Activated naive CD8-positive, alpha-beta T cell (primary cell): ENCODE results near the gene WASHC1.
"Not testable (repeated sequence)": the region's sequence is repeated elsewhere in the genome, so short reads cannot be mapped to it uniquely, and the experiment has no call there.

ENCODE experiments used
- H3K27ac Mint-ChIP-seq: one replicate; pipeline ENCODE4 v1.8.0; 2021; ENCODE audit warnings: mixed read lengths
- H3K27me3 Mint-ChIP-seq: one replicate; pipeline ENCODE4 v1.8.0; 2021; ENCODE audit warnings: mixed read lengths
- H3K36me3 Mint-ChIP-seq: one replicate; pipeline ENCODE4 v1.8.0; 2021; ENCODE audit warnings: mixed read lengths
- H3K4me1 Mint-ChIP-seq: one replicate; pipeline ENCODE4 v1.8.0; 2021; ENCODE audit warnings: low read depth, mixed read lengths
- H3K4me3 Mint-ChIP-seq: one replicate; pipeline ENCODE4 v1.8.0; 2021; ENCODE audit warnings: mild to moderate bottlenecking, mixed read lengths
- H3K9me3 Mint-ChIP-seq: one replicate; pipeline ENCODE4 v1.8.0; 2021; ENCODE audit warnings: low read depth, mixed read lengths

WASHC1 gene, protein sequence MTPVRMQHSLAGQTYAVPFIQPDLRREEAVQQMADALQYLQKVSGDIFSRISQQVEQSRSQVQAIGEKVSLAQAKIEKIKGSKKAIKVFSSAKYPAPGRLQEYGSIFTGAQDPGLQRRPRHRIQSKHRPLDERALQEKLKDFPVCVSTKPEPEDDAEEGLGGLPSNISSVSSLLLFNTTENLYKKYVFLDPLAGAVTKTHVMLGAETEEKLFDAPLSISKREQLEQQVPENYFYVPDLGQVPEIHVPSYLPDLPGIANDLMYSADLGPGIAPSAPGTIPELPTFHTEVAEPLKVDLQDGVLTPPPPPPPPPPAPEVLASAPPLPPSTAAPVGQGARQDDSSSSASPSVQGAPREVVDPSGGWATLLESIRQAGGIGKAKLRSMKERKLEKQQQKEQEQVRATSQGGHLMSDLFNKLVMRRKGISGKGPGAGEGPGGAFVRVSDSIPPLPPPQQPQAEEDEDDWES

DNA sequence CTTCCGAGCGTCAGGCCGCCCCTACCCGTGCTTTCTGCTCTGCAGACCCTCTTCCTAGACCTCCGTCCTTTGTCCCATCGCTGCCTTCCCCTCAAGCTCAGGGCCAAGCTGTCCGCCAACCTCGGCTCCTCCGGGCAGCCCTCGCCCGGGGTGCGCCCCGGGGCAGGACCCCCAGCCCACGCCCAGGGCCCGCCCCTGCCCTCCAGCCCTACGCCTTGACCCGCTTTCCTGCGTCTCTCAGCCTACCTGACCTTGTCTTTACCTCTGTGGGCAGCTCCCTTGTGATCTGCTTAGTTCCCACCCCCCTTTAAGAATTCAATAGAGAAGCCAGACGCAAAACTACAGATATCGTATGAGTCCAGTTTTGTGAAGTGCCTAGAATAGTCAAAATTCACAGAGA is at the start of gene WASHC1:
Gene WASHC1, minus strand, starts transcription at position 101 of the 400 bp plus-strand sequence. CDS start 4,457 bp downstream, outside the sequence.
- not testable (repeated sequence) for H3K4me1 Mint-ChIP-seq

DNA sequence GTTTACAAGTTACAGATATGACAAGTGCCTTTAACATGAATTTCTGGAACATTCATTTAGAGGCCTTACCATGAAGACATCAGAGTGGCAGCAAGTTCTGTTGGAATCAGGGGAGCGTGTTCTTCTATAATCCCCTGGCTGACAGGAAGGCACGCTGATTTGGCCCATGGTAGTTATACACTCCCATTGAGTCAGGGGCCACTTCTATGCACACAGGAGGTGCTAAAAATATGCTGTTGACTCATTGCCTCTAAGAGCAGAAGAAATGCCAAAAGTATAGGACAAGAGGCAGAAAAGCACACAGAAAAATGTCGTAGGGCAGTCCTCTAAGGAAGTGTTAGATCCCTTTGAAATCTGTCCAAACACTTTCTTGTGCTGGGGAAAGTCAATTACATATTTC is 49.1 kb upstream of the WASHC1 start:
- H3K27ac Mint-ChIP-seq, H3K27me3 Mint-ChIP-seq, H3K9me3 Mint-ChIP-seq, H3K4me3 Mint-ChIP-seq, H3K4me1 Mint-ChIP-seq, H3K36me3 Mint-ChIP-seq: not testable (repeated sequence)

More for the DNA sequence above, at the start of gene WASHC1:
- not testable (repeated sequence) for H3K4me3 Mint-ChIP-seq, H3K9me3 Mint-ChIP-seq, H3K27me3 Mint-ChIP-seq, H3K27ac Mint-ChIP-seq, H3K36me3 Mint-ChIP-seq

DNA sequence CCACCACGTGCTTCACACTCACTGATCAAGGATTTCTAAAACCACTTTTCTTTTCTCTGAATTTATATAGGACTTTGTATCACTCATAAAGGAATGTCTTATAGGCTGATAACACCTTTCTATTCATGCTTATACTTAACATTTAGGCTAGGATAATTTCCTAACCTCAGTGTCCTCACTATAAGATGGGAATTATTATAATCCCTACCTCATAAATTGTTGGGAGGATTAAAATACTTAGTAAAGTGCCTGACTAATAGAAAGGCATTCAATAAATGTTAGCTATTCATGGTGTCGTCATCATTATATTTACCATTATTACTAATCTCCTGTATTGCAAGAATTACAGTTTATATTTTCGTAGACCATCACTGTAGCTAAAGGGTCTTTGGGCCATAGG is 47.1 kb upstream of the WASHC1 start:
- not testable (repeated sequence) for H3K27me3 Mint-ChIP-seq, H3K4me1 Mint-ChIP-seq, H3K36me3 Mint-ChIP-seq, H3K9me3 Mint-ChIP-seq, H3K27ac Mint-ChIP-seq, H3K4me3 Mint-ChIP-seq

DNA sequence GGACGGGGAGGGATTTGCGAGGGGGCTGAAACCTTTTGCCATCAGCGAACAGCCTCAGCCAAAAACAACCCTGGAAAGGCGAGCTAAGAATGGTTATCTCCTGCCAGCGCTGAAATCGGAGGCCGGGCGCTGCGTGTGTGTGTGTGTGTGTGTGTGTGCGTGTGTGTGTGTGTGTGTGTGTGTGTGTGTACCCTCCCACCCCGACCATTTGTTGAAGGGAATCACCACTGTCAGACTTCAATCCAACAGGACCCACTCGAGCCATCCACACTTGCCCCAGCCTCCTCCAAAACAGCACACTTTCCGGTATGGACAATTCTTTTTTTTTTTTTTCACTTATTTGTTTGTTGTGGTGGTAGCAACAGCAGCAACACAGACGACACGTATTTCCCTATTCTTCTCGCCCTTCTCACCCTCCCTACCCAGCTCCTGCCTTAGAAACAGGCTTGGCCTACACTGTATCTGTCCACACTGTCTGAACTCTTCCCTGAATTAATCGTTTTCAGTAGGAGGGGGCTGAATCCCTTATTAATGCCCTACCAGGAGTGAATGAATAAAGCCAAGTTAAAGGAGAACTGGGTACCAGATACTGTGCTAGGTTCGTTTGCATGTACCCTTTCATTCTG is 44.8 kb upstream of the WASHC1 start:
- not testable (repeated sequence) for H3K9me3 Mint-ChIP-seq, H3K4me1 Mint-ChIP-seq, H3K36me3 Mint-ChIP-seq, H3K27ac Mint-ChIP-seq, H3K27me3 Mint-ChIP-seq
- peak overlapping the region; percentile 72 for H3K4me3 Mint-ChIP-seq

DNA sequence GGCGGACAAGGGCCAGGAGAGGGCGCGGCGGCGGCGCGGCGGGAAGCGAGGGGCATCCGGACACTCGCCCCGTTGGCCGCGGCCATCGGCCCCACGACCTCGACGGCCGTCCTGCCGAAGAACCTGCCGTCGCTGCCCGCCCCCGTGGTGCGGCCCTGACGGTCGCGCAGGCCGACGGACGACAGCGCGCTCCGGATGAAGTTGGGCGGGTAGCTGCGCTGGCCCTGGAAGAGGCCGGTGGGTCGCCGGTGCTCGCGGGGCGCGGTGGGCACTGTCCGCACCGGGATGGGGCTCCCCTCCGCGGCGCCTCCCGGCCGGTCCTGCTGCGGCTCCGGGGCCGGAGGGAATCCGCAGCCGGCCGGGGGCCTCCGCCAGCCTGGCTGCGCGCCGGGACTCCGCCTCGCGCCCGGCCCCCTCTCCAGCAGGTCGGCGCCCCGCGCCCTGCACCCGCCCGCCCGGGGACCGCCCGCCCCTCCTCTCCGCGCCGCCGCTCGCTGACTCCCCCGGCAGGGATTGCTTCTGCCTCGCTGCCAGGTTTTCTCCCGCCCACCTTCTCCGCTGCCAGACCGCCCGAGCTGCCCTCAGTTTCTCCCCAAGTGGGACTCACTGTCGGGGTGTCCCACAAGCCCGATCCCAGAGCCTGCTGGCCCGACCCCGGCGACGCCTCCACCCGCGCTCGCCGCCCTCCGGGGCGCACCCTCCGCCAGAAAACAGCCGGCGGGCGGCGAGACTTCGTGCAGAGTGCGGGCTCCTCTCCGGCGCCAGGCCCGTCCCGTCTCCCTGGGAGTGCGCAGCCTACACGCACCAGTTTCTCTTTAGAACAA is 44.0 kb upstream of the WASHC1 start:
- peak overlapping the region; percentile 65 for H3K4me3 Mint-ChIP-seq
- H3K27ac Mint-ChIP-seq, H3K4me1 Mint-ChIP-seq, H3K27me3 Mint-ChIP-seq, H3K9me3 Mint-ChIP-seq, H3K36me3 Mint-ChIP-seq: not testable (repeated sequence)

DNA sequence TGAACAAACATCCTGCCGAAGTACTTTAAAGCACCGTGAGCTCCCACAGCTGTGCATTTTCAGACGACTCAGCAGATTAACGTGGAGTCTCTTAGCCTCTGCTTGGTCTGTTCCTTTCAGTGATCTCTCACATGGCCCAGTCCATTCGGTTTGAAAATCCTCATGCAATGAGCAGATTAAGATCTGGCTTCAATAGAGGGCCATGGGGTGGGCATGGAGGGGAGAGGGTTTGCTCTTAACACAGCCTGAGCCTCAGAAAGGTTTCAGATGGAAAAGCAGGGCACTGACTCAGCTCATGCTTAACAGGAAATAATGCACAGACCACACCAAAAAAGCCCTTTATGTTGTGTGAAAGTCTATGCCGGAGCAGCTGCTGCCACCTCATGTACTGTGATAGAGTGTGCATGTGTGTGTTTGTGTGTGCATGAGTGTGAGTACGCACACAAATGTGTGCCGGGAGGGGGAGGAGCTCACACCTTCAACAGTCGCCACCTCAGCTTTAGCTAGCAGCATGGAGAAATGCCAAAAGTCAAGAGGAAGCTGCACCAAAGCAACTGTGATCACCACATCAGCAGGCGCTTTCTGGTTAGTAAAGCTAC is 33.9 kb upstream of the WASHC1 start:
- H3K4me3 Mint-ChIP-seq, H3K9me3 Mint-ChIP-seq, H3K4me1 Mint-ChIP-seq, H3K36me3 Mint-ChIP-seq, H3K27me3 Mint-ChIP-seq: not testable (repeated sequence)
- peak overlapping the region; percentile 41 for H3K27ac Mint-ChIP-seq

DNA sequence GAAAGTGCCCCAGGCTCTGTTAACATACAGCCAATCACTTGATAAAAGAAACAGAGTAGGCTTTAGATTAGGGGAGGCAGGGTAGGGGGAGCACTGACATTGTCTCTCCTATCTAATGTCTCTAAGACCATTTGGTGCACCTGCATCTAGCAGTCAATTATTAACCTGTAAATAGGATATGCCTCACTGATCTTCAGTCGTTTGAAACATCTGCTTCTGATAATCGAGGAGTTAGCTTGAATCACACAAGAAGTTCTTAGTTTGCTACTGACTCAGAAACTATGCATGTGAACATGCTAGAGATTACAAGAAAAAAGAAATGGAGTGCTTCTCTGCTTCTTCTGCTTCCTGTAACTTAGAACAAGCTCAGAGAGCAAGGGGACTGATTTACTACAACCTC is 23.4 kb upstream of the WASHC1 start:
- not testable (repeated sequence) for H3K27me3 Mint-ChIP-seq, H3K36me3 Mint-ChIP-seq, H3K27ac Mint-ChIP-seq, H3K4me3 Mint-ChIP-seq, H3K4me1 Mint-ChIP-seq, H3K9me3 Mint-ChIP-seq

DNA sequence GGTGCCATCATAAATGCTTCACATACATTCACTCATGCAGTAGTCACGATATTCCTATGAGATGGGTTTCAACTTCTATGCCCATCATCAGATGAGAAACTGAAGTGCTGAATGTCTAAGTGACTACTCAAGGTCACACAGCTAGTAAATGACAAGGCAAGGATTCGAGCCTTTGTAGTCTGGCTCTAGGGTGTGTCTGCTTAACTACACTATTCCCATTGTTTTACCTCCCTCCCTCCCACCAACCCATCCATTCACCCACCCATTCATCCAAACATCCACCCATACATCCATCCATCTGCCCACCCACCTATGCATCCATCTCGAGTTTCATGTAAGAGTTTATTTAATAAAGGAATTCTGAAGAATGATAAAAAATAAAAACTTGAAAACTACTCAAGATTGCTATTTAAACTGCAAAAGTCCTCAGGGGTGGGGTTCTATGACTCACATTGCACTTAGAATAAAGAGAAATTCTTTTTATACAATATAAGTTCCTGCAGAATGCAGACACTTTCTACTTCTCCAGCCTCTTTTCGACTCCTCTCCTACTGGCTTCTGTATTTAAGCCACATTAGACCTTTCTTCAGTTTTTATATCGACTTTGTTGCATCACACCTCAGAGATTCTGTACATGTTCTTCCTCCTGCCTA is 19.1 kb upstream of the WASHC1 start:
- H3K9me3 Mint-ChIP-seq, H3K4me3 Mint-ChIP-seq, H3K27ac Mint-ChIP-seq, H3K4me1 Mint-ChIP-seq, H3K36me3 Mint-ChIP-seq, H3K27me3 Mint-ChIP-seq: not testable (repeated sequence)

DNA sequence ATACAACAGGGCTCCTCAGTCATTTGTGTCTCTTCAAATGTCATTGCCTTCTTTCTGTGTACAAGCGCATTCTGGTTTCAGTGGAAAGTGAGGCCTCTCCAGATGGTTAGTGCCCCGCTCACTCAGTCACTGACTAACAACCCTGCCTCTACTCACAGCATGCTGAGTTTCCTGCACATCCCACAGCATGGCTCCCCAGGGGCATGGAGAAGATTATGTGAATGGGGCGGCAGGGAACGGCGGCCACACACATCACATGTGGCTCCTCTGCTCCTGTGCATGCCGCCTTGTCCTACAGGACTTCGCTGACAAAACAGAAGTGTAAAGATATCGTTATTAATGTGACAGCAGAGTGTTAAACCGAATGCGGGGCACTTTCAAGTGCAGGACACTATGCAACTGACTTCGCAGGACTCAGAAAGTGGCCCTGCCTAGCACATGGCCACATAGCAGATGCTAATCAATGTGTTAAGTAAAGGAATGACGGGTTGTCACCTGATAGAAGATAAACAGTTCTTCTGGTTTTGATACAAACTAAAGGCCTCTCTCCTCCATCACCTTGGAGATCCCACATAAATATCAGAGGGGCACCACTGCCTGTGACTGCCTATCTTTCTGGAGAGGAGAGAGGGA is 17.5 kb upstream of the WASHC1 start:
- not testable (repeated sequence) for H3K36me3 Mint-ChIP-seq, H3K27ac Mint-ChIP-seq, H3K27me3 Mint-ChIP-seq, H3K4me1 Mint-ChIP-seq, H3K4me3 Mint-ChIP-seq, H3K9me3 Mint-ChIP-seq

DNA sequence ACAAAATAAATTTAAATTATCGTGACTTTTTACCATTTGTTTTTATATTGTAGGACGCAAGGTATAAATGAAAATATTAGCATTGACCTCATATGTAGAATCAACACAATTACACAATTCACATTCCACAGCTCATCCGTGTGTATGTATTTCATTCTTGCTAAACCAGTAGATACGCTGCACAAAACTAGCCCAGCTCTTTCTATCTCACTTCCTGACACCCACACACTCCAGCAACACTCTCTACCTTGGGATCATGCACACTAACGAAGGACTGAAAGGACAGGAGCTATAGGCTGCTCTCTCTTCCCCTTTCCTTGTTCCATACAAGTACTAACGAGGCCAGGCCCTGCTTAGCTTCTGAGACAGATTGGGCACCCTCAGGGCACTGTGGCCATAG is 16.9 kb upstream of the WASHC1 start:
- H3K9me3 Mint-ChIP-seq, H3K27me3 Mint-ChIP-seq, H3K27ac Mint-ChIP-seq, H3K4me1 Mint-ChIP-seq, H3K36me3 Mint-ChIP-seq, H3K4me3 Mint-ChIP-seq: not testable (repeated sequence)

DNA sequence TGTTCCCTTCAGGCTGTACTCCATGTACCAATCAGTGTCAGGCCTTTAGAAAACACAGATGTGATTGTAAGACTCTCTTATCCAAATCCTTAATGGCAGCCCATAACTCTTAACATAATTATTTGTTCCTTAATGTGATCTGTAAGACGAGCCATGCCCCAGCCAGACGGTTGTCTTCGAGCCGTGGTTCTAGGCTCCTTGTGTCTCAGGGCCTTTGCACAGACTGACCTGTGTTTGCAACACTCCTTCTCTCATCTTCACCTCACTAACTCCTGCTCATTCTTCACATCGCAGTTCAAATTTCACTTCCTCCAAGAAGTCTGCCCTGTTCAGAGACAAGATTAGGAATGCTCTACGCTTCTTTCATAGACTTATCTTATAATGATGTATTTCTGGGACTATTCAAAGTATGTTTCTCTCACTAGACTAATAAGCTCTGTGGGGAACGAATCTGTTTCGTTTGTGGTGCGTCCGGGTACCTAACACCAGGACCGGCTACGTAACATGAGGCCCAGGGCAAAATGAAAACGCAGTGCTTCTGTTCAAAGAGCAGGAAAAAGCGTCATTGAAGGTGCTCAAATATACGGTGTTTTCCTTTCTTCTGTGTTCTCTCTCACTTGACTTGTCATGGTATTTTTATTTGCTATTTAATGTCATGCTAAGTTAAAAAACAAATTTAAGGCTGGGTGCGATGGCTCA is 16.1 kb upstream of the WASHC1 start:
- not testable (repeated sequence) for H3K27me3 Mint-ChIP-seq, H3K27ac Mint-ChIP-seq, H3K9me3 Mint-ChIP-seq, H3K4me3 Mint-ChIP-seq, H3K36me3 Mint-ChIP-seq, H3K4me1 Mint-ChIP-seq

DNA sequence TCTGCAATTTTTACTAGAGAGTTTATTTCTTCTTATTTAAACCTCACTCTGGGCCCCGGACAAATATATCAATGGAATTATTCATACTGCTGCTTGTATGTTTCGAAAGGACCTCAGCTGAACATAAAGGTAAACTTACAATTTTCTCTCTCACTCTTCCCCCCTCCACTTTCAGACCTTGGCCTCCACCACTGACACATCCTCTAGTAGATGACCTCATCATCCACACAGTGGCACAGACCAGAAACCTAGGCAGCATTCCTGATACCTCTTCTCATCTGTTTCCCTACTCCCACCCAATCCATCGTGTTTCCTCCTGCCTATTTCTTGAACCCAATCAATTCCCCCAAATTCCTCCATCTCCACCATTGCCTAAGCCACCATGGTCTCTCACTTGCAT is 15.2 kb upstream of the WASHC1 start:
- H3K36me3 Mint-ChIP-seq, H3K9me3 Mint-ChIP-seq, H3K27me3 Mint-ChIP-seq, H3K27ac Mint-ChIP-seq, H3K4me3 Mint-ChIP-seq, H3K4me1 Mint-ChIP-seq: not testable (repeated sequence)

DNA sequence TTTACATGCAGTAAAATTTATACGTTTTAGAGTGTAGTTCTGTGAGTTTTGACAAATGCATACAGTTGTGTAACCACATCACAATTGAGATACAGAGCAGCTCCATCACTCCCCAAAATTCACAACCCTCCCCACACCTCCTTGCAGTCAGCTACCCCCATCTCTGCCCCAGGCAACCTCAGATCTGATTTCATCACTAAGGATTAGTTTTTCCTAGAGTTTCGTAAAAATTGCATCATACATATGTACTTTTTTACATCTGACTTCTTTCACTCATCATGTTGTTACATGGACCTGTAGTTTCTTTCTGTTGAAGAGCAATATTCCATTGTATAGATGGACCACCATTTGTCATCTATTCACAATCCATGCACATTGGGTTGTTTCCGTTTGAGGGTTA is 14.4 kb upstream of the WASHC1 start:
- not testable (repeated sequence) for H3K4me3 Mint-ChIP-seq, H3K27ac Mint-ChIP-seq, H3K9me3 Mint-ChIP-seq, H3K36me3 Mint-ChIP-seq, H3K27me3 Mint-ChIP-seq, H3K4me1 Mint-ChIP-seq

DNA sequence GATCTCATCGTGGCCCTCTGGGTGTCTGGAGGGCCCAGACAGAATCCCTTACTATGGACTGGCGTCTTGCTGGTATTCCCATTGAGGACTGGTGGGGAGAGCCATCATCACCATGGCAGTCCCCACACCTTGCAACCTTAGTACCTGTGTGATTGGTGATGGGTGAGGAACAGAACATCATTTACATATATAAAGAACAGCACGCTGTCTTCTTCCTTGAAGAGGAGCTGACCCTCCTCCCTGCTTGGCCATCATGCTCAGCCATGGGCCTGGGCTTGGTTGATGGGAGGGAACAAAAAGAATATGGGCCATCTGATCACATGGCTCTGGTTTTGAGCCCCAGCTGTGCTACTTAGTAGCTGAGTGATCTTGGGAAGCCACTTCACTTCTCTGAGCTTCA is 13.9 kb upstream of the WASHC1 start:
- H3K4me3 Mint-ChIP-seq, H3K4me1 Mint-ChIP-seq, H3K27me3 Mint-ChIP-seq: not testable (repeated sequence)

More for the DNA sequence above, 13.9 kb upstream of the WASHC1 start:
- not testable (repeated sequence) for H3K27ac Mint-ChIP-seq, H3K9me3 Mint-ChIP-seq, H3K36me3 Mint-ChIP-seq
